K562 (cell line): ENCODE results near the gene MYO18A. TPM values are rescaled to one million over a fixed set of nuclear protein-coding genes. Genes with fewer than 3 reads are reported as not detected.
A peak's percentile ranks its signal among the peaks of the same experiment; 100 is the strongest.

Experiments used
- CXXC5 ChIP-seq: fragments of 250-450 bp; sonication (Bioruptor Pico); IDR thresholded peaks from 2 replicates; pipeline ENCODE4 v1.8.0; 2022; ENCODE audit warnings: inconsistent platforms, mild to moderate bottlenecking, moderate library complexity
- JUN ChIP-seq, 2 experiments: sonication (generic) in 1 of 2; formaldehyde crosslinking in 1 of 2; IDR thresholded peaks; 2 replicates each; pipeline versions ENCODE4 v1.6.1 to v1.8.0; 2012 to 2022; ENCODE audit warnings: borderline replicate concordance in 2 of 2, mild to moderate bottlenecking in 2 of 2, improper control_type of control experiment in 1 of 2, low read depth in 1 of 2, low read length in 1 of 2, missing genetic modification reagents in 1 of 2
- JUND ChIP-seq, 2 experiments: IDR thresholded peaks; 2 replicates in 1 of 2; 3 replicates in 1 of 2; pipeline ENCODE4 v1.6.1; 2011; ENCODE audit warnings: borderline replicate concordance in 2 of 2, low read depth in 2 of 2, low read length in 2 of 2, improper control_type of control experiment in 1 of 2, missing biosample characterization in 1 of 2, missing genetic modification characterization in 1 of 2, missing genetic modification reagents in 1 of 2
- KLF13 ChIP-seq: fragments of 450-650 bp; IDR thresholded peaks from 2 replicates; pipeline ENCODE4 v1.6.1; 2016; ENCODE audit warnings: missing genetic modification characterization, low read depth, mild to moderate bottlenecking, missing compliant biosample characterization, moderate library complexity, borderline replicate concordance
- LCOR ChIP-seq: sonication (generic); formaldehyde crosslinking; IDR thresholded peaks from 2 replicates; pipeline ENCODE4 v1.8.0; 2022; ENCODE audit warnings: mild to moderate bottlenecking, missing genetic modification reagents
- PHF8 ChIP-seq: fragments of 200-600 bp; sonication (generic); IDR thresholded peaks from 2 replicates; pipeline ENCODE4 v1.6.1; 2012; ENCODE audit warnings: mixed run types, mild to moderate bottlenecking, inconsistent platforms, low read length, moderate library complexity, borderline replicate concordance
- SRSF9 ChIP-seq: fragments of 200-400 bp; formaldehyde crosslinking; IDR thresholded peaks from 2 replicates; pipeline ENCODE4 v1.6.1; 2017; ENCODE audit warnings: low read depth, low read length, borderline replicate concordance
- STAT5A ChIP-seq: IDR thresholded peaks from 2 replicates; pipeline ENCODE4 v1.6.1; 2012; ENCODE audit warnings: low read length, inconsistent platforms, borderline replicate concordance
- ZBED1 ChIP-seq: IDR thresholded peaks from 2 replicates; pipeline ENCODE4 v1.6.1; 2014
- ZMIZ1 ChIP-seq, 2 experiments: fragments of 150-350 bp in 1 of 2; IDR thresholded peaks; 2 replicates each; pipeline ENCODE4 v1.6.1; 2012 to 2016; ENCODE audit warnings: low read depth in 2 of 2, low read length in 2 of 2, mild to moderate bottlenecking in 1 of 2, moderate library complexity in 1 of 2
- ZNF407 ChIP-seq: fragments of 450-650 bp; IDR thresholded peaks from 2 replicates; pipeline ENCODE4 v1.6.1; 2016; ENCODE audit warnings: low read depth
- polyA plus RNA-seq, 8 experiments: library from polyadenylated mRNA; depleted of rRNA in 4 of 8; stranded (reverse) in 5 of 8; unstranded in 3 of 8; fragments of >200 nt; fragmentation: Nextera tagmentation in 2 of 8; fragmentation: Illumina TruSeq in 1 of 8; extraction: Ambion mirVana in 2 of 8; extraction: Trizol in 1 of 8; gene quantifications; 2 replicates each; pipeline versions ENCODE4 v1.2.1 to v1.2.3, GENCODE V29; 2011 to 2014; ENCODE audit warnings: inconsistent platforms in 1 of 8, missing spikeins in 1 of 8
- total RNA-seq, 7 experiments: library from RNA; depleted of rRNA in 6 of 7; stranded (reverse); fragments of >200 nt in 6 of 7; fragmentation: Illumina TruSeq in 2 of 7; extraction: Trizol in 2 of 7; gene quantifications; 2 replicates each; pipeline versions ENCODE4 v1.2.1 to v1.2.3, GENCODE V29; 2011 to 2021; ENCODE audit warnings: low replicate concordance in 1 of 7
- TF ChIP-seq, protein P1 (sequence below): sonication (generic); formaldehyde crosslinking; IDR thresholded peaks from 2 replicates; pipeline ENCODE4 v1.8.0; 2023; ENCODE audit warnings: mild to moderate bottlenecking, missing genetic modification reagents

The MYO18A gene
- total and polyA plus RNA-seq, 9 of the 15 experiments (the other 6 are each of a cell fraction or from before 2014, with no cell fraction given) = 2.5 to 65.4 (median 17.1) TPM

- TF ChIP-seq ZNF407 (no peak; the same call in 1 of the 2 replicates), STAT5A (peak; percentile 85), ZMIZ1 (IDR thresholded peaks at IDR 0.05; ENCODE audit: low read depth in 2 of 2, low read length in 2 of 2) (peak in 1 of 2 experiments; percentile 85; a peak in 2 of 4 replicates), KLF13 (tag) (peak; percentile 49; the same call in 1 of the 2 replicates), JUN (IDR thresholded peaks at IDR 0.05; ENCODE audit: borderline replicate concordance, low read depth, low read length) (no peak), JUN (CRISPR knock-in tag; IDR thresholded peaks at IDR 0.05; ENCODE audit: borderline replicate concordance) (no peak), SRSF9 (no peak), ZBED1 (no peak), CXXC5 (CRISPR knock-in tag) (peak; percentile 59), JUND (IDR thresholded peaks at IDR 0.05; ENCODE audit: borderline replicate concordance, low read depth, low read length) (peak; percentile 56), JUND (tag; IDR thresholded peaks at IDR 0.05; ENCODE audit: borderline replicate concordance, low read depth, low read length) (peak; percentile 65; the same call in 1 of the 3 replicates), LCOR (CRISPR knock-in tag) (peak; percentile 50; the same call in 1 of the 2 replicates), PHF8 (peak; percentile 34; the same call in 1 of the 2 replicates)
- TF ChIP-seq, protein P1, sequence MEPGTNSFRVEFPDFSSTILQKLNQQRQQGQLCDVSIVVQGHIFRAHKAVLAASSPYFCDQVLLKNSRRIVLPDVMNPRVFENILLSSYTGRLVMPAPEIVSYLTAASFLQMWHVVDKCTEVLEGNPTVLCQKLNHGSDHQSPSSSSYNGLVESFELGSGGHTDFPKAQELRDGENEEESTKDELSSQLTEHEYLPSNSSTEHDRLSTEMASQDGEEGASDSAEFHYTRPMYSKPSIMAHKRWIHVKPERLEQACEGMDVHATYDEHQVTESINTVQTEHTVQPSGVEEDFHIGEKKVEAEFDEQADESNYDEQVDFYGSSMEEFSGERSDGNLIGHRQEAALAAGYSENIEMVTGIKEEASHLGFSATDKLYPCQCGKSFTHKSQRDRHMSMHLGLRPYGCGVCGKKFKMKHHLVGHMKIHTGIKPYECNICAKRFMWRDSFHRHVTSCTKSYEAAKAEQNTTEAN (CRISPR knock-in tag) = no peak
Measured at GRCh38 chr17:29179232-29180033, 765 bp downstream of the MYO18A start (continued).
